WTC11 (cell line): Measurements from ENCODE around the gene DYSF.

ENCODE experiments used
- ATF3 ChIP-seq: sonication (generic); formaldehyde crosslinking; conservative IDR thresholded peaks from 2 replicates; pipeline ENCODE4 v1.8.1; 2022; ENCODE audit warnings: mild to moderate bottlenecking, missing genetic modification reagents
- CBFB ChIP-seq: sonication (generic); formaldehyde crosslinking; IDR thresholded peaks from 2 replicates; pipeline ENCODE4 v1.8.1; 2022; ENCODE audit warnings: mild to moderate bottlenecking, low read depth, missing genetic modification reagents
- CTCF ChIP-seq: fragments of 200-600 bp; IDR thresholded peaks from 2 replicates; pipeline ENCODE4 v1.8.0; 2022; ENCODE audit warnings: antibody characterized with exemption
- ELF4 ChIP-seq: sonication (generic); formaldehyde crosslinking; IDR thresholded peaks from 2 replicates; pipeline ENCODE4 v1.8.1; 2022; ENCODE audit warnings: low read depth, mild to moderate bottlenecking, moderate library complexity, missing genetic modification reagents
- ETV6 ChIP-seq: sonication (generic); formaldehyde crosslinking; IDR thresholded peaks from 2 replicates; pipeline ENCODE4 v1.8.1; 2022; ENCODE audit warnings: mild to moderate bottlenecking, missing genetic modification reagents
- JUN ChIP-seq: sonication (generic); formaldehyde crosslinking; IDR thresholded peaks from 2 replicates; pipeline ENCODE4 v1.8.0; 2023; ENCODE audit warnings: mild to moderate bottlenecking, missing genetic modification reagents
- TCF7 ChIP-seq: sonication (generic); formaldehyde crosslinking; IDR thresholded peaks from 2 replicates; pipeline ENCODE4 v1.8.0; 2022; ENCODE audit warnings: mild to moderate bottlenecking, low read depth, missing genetic modification reagents, moderate library complexity
- TEAD1 ChIP-seq: sonication (generic); formaldehyde crosslinking; IDR thresholded peaks from 2 replicates; pipeline ENCODE4 v1.8.0; 2022; ENCODE audit warnings: mild to moderate bottlenecking, missing genetic modification reagents
- ZBTB21 ChIP-seq: sonication (generic); formaldehyde crosslinking; IDR thresholded peaks from 2 replicates; pipeline ENCODE4 v1.8.1; 2023; ENCODE audit warnings: mild to moderate bottlenecking, missing genetic modification reagents, borderline replicate concordance
- ZBTB43 ChIP-seq: sonication (generic); formaldehyde crosslinking; IDR thresholded peaks from 2 replicates; pipeline ENCODE4 v1.8.1; 2023; ENCODE audit warnings: mild to moderate bottlenecking, missing genetic modification reagents

GRCh38 chr2:71609029-71609428 lies 155.7 kb downstream of the DYSF start:
- TF ChIP-seq CTCF = no peak
- TF ChIP-seq ZBTB21 (CRISPR knock-in tag) = no peak
- TF ChIP-seq ETV6 (CRISPR knock-in tag) = no peak
- TF ChIP-seq CBFB (CRISPR knock-in tag) = no peak
- TF ChIP-seq ATF3 (CRISPR knock-in tag) = no peak
- no peak for TF ChIP-seq ELF4
- TF ChIP-seq JUN = no peak
- TF ChIP-seq TCF7 (CRISPR knock-in tag) = no peak
- TF ChIP-seq ZBTB43 (CRISPR knock-in tag) = no peak
- no peak for TF ChIP-seq TEAD1 (CRISPR knock-in tag)
